ENCODE measurements around the gene ITPA.

ITPA gene

DNA sequence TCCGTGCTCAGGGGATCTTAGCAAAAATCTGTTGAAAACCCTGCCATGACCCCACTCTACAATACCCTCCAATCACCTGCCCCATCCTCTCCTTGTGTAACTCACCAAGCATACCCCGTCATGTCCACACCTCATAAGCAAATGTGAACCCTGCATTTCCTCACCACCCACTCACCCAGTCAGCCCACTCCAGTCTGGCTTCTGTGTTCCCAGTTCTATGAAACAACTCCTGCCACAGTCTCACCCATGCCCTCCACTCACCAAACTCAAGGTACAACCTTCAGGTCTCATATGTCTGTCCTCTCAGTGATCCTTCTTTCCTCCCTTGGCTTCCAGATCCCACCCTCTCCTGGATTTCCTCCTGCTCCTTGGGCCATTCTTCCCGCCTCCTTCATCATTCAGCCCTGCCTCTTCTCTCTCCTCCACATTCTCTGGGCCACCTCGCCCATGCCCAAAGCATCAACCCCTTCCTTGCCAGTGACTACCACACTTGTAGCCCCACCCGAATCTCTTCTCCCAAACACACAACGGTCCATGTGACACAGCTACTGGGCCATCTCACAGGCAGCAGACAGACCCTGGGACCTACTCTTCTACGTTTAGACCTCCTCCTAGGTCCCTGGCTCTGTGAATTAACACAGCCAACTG, 13.6 kb upstream of the ITPA start:
- TF ChIP-seq, protein P1, sequence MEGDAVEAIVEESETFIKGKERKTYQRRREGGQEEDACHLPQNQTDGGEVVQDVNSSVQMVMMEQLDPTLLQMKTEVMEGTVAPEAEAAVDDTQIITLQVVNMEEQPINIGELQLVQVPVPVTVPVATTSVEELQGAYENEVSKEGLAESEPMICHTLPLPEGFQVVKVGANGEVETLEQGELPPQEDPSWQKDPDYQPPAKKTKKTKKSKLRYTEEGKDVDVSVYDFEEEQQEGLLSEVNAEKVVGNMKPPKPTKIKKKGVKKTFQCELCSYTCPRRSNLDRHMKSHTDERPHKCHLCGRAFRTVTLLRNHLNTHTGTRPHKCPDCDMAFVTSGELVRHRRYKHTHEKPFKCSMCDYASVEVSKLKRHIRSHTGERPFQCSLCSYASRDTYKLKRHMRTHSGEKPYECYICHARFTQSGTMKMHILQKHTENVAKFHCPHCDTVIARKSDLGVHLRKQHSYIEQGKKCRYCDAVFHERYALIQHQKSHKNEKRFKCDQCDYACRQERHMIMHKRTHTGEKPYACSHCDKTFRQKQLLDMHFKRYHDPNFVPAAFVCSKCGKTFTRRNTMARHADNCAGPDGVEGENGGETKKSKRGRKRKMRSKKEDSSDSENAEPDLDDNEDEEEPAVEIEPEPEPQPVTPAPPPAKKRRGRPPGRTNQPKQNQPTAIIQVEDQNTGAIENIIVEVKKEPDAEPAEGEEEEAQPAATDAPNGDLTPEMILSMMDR (IDR thresholded peaks at IDR 0.05; ENCODE audit: borderline replicate concordance, insufficient read depth, low read depth, low read length): no peak
- H3K4me3 ChIP-seq (ENCODE audit: low read depth, low read length): no peak overlapping the region

DNA sequence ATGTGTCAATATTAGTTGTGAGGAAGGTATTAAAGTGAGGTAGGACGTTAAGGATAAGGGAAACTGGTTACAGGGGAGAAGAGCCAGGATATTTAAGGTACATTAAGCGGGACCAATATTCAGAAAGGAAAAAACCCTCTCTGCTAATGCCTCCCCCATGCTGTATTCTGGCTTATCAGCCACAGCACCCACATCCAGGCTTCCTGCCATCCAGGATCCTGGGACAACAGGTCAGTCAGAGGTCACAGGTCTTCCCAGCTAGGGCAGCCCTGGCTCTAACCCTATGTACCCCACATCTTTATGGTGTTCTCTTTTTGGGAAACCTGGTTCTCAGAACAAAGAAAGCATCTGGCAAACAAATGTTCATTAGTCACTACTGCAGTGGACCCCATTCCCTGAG, 10.1 kb upstream of the ITPA start:
- no peak overlapping the region for H3K4me3 ChIP-seq (ENCODE audit: low read depth, low read length)
- TF ChIP-seq, protein P1 (IDR thresholded peaks at IDR 0.05; ENCODE audit: borderline replicate concordance, insufficient read depth, low read depth, low read length): no peak

DNA sequence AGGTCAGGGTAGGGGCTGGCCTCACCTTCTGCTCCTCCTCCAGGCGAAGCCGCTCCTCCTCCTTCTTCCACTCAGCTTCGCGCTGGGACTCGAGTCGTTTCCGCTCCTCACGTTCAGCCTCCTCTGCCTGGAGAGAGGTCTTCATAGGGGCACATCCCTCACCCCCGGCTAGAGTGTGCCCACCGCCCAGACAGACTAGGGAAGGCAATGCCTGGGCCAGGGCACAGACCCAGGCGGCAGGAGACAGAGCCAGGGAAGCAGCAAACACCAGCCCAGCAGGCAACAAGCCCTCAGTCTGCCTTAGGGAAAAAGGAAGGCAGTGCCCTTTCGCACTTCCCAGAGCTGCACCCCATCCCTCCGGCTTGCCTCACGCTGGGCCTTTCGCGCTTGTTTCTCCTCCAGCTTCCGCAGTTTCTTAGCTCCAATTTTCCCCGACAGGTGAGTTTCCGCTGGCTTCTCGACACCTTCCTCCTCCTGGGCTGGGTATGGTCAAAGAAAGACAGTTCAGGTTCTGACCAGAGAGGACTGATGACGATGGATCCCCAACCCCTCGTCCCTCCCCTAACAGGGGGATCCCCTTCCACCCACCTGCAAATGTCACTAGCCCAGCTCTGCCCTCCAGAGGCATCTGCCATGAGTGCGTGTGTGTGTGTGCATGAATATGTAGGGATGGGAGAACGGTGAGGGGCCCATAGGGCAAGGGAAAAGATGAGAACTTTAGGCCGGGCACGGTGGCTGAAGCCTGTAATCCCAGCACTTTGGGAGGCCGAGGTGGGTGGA, 9.1 kb upstream of the ITPA start:
- H3K4me3 ChIP-seq (ENCODE audit: low read depth, low read length): no peak overlapping the region
- TF ChIP-seq, protein P1 (IDR thresholded peaks at IDR 0.05; ENCODE audit: borderline replicate concordance, insufficient read depth, low read depth, low read length): no peak

DNA sequence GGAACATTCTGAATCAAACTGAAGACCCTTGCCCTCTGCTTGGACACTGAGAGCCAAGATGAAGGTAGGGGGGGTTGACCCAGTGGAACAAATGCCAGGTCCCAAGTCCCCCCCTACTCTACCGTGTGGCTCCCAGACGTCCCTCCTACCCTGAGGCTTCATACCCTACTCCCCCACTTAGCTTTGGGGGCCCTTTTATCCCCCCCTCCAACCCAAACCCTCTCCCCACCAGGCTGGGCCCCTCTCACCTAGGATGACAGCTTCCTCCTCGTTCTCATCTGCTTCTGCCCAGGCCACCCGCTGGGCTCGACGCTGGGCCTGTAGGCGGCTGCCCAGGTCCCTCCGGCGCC, 6.4 kb upstream of the ITPA start:
- TF ChIP-seq, protein P1 (IDR thresholded peaks at IDR 0.05; ENCODE audit: borderline replicate concordance, insufficient read depth, low read depth, low read length): no peak
- peak overlapping the region; percentile 67 for H3K4me3 ChIP-seq (ENCODE audit: low read depth, low read length)

DNA sequence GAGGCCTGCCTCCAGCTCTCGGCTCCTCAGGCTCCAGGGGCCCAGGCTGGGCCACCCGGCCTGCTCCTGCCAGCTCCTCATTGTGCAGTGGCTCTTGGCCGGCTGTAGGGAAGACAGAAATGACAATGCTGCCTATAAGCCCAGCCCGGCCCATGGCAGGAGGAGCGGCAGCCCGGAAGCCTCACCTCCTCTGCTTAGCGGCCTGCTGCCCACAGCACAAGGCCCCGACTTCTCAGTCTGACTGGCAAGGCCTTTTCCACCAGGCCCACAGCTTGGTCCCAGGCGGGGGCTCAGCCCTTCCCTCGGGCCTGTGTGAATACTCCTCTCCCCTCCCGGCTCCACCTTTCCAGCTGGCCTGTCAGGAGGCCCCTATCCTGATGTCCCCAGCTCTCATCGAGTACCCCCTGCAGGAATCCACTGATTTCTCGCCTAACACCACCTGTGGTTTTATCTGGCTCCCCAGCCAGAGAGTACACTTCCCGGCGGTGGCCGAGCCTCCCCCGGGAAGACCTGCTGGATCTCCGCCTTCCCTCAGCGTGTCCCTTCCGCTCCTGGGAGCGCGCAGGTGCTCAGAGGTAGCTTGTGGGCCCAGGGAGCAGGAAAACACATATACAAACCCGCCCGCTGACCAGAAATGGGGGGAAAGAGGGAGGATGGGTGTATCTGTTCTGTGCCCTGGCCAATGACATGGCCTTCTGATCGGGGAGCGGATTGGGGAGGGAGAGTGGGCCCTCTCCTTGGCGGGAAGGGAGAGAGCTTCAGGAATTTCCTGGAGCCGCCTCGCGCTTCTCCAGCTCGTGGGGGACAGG, 5.8 kb upstream of the ITPA start:
- peak overlapping the region; percentile 67 for H3K4me3 ChIP-seq (ENCODE audit: low read depth, low read length)
- TF ChIP-seq, protein P1 (IDR thresholded peaks at IDR 0.05; ENCODE audit: borderline replicate concordance, insufficient read depth, low read depth, low read length): no peak

DNA sequence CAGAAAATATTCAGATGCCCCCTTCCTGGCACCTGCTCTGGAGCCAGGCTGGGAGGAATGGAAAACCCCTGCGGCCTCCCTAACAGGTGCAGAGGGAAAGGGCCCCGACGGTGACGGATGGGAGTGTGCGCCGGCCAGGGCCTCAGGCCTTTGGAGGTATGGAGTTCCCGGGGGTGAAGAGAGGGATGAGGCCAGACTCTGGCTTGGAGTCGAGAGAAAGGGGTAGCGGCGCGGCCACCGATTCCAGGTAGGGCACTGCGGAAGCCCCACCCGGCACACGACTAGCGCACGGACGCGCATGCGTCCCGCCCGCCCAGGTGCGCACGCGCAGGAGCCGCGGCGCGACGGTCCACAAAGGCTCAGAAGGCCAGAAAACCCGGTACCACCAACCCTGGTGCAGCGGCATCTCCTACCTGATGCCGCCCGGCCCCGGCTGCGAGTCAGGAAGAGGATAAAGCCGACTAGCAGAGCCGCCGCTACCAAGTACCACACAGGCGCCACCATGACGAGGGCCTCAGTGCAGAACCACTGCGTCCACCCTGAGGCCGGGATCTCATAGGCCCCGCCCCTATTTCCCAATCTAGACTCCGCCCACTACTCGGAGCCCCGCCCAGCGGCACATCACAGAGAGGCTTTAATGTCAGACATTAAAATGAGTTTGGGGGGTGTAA, 5.0 kb upstream of the ITPA start, which contains the start of gene DDRGK1:
DDRGK1 (minus strand) TSS at position 559 of the 671 bp plus-strand sequence; CDS start at position 504, 55 bp downstream.
- TF ChIP-seq, protein P1 (IDR thresholded peaks at IDR 0.05; ENCODE audit: borderline replicate concordance, insufficient read depth, low read depth, low read length): no peak
- peak within 1 kb of the TSS; percentile 67 for H3K4me3 ChIP-seq (ENCODE audit: low read depth, low read length)
